Activated T-helper 2 cell treated with anti-CD3 and anti-CD28 coated beads, Interferon-gamma antibody, Interleukin-2, Interleukin-4, amounts not matched to agents 10 μg/mL and 5 μg/mL and 100 μg/mL, durations not matched to agents 14 hours and 24 hours and 36 hours (primary cell): ENCODE results near the gene ADIPOR2. TPM values are rescaled to one million over a fixed set of nuclear protein-coding genes. Genes with fewer than 3 reads are reported as not detected.
"Not testable (repeated sequence)": the region's sequence is repeated elsewhere in the genome, so short reads cannot be mapped to it uniquely, and the experiment has no call there.

Experiments
- DNase-seq: peaks from one replicate; pipeline ENCODE4 v3.0.0; 2021; ENCODE audit warnings: low spot score
- H3K27ac Mint-ChIP-seq: one replicate; pipeline ENCODE4 v1.8.0; 2021; ENCODE audit warnings: mixed read lengths
- H3K27me3 Mint-ChIP-seq: one replicate; pipeline ENCODE4 v1.8.0; 2021; ENCODE audit warnings: low read depth, mixed read lengths
- H3K36me3 Mint-ChIP-seq: one replicate; pipeline ENCODE4 v1.8.0; 2021; ENCODE audit warnings: low read depth, mixed read lengths
- H3K4me1 Mint-ChIP-seq: one replicate; pipeline ENCODE4 v1.8.0; 2021; ENCODE audit warnings: low read depth, mixed read lengths
- H3K4me3 Mint-ChIP-seq: one replicate; pipeline ENCODE4 v1.8.0; 2021; ENCODE audit warnings: low read depth, mild to moderate bottlenecking, moderate library complexity, mixed read lengths
- H3K9me3 Mint-ChIP-seq: one replicate; pipeline ENCODE4 v1.8.0; 2021; ENCODE audit warnings: mixed read lengths
- intact Hi-C: fragments of 100-400 bp; cut with micrococcal nuclease; formaldehyde crosslinking; loops from one replicate; pipeline ENCODE4 v1.15.1; 2023
- total RNA-seq: library from RNA; stranded (reverse); gene quantifications from 2 replicates; pipeline ENCODE4 v1.2.3, GENCODE V29; 2022

The ADIPOR2 gene
- total RNA-seq, 1 donor from 2014 or later, result 81.0 TPM

GRCh38 chr12:1697271-1697670 lies 6.4 kb downstream of the ADIPOR2 start:
- intact Hi-C loops, result loop anchor here (10.0 kb wide), 2 partner anchors 92 to 942 kb away; partner anchors contain the start of gene WNK1
- H3K27me3 Mint-ChIP-seq, result no peaks in the 10 kb centered on the region
- H3K36me3 Mint-ChIP-seq, result peaks cover 40% of the 10 kb centered on the region
- no peaks in the 10 kb centered on the region for H3K9me3 Mint-ChIP-seq
- no peak overlapping the region for H3K27ac Mint-ChIP-seq
- no peak overlapping the region for H3K4me3 Mint-ChIP-seq
- DNase-seq, result no peak
- H3K4me1 Mint-ChIP-seq, result peaks cover 46% of the 10 kb centered on the region

- Mint-ChIP-seq H3K9me3 (no peaks in the 10 kb centered on the region), H3K27me3 (no peaks in the 10 kb centered on the region), H3K36me3 (peaks cover 30% of the 10 kb centered on the region), H3K4me1 (peaks cover 45% of the 10 kb centered on the region), H3K4me3 (no peak overlapping the region), H3K27ac (no peak overlapping the region)
- intact Hi-C loops, result loop anchor here (10.0 kb wide), 2 partner anchors 94 to 944 kb away; partner anchors contain the start of gene WNK1
- DNase-seq, result no peak
Measured at GRCh38 chr12:1698720-1699119, 7.8 kb downstream of the ADIPOR2 start.

GRCh38 chr12:1702713-1703112 lies 11.8 kb downstream of the ADIPOR2 start:
- no peak for DNase-seq
- intact Hi-C loops, result no loop called here
- H3K4me3 Mint-ChIP-seq, result no peak overlapping the region
- H3K36me3 Mint-ChIP-seq, result peaks cover 30% of the 10 kb centered on the region
- H3K27ac Mint-ChIP-seq, result no peak overlapping the region
- H3K4me1 Mint-ChIP-seq, result peaks cover 48% of the 10 kb centered on the region
- no peaks in the 10 kb centered on the region for H3K27me3 Mint-ChIP-seq
- no peaks in the 10 kb centered on the region for H3K9me3 Mint-ChIP-seq

GRCh38 chr12:1703771-1704722 lies 13.2 kb downstream of the ADIPOR2 start:
- Mint-ChIP-seq H3K9me3 (peaks cover 3% of the 10 kb centered on the region), H3K4me1 (peaks cover 37% of the 10 kb centered on the region), H3K27ac (no peak overlapping the region), H3K27me3 (no peaks in the 10 kb centered on the region), H3K4me3 (no peak overlapping the region), H3K36me3 (peaks cover 33% of the 10 kb centered on the region)
- intact Hi-C loops, result no loop called here
- no peak for DNase-seq

- Mint-ChIP-seq H3K9me3 (peaks cover 9% of the 10 kb centered on the region), H3K4me1 (peaks cover 34% of the 10 kb centered on the region), H3K27ac (no peak overlapping the region), H3K36me3 (peaks cover 46% of the 10 kb centered on the region), H3K27me3 (no peaks in the 10 kb centered on the region), H3K4me3 (no peak overlapping the region)
- DNase-seq, result no peak
- intact Hi-C loops, result no loop called here
Measured at GRCh38 chr12:1705774-1706631, 15.1 kb downstream of the ADIPOR2 start.

GRCh38 chr12:1706632-1706980 lies 15.7 kb downstream of the ADIPOR2 start:
- intact Hi-C loops, result no loop called here
- Mint-ChIP-seq H3K36me3 (peaks cover 52% of the 10 kb centered on the region), H3K27me3 (no peaks in the 10 kb centered on the region), H3K9me3 (peaks cover 9% of the 10 kb centered on the region), H3K27ac (peak overlapping the region; percentile 21), H3K4me3 (no peak overlapping the region), H3K4me1 (peaks cover 36% of the 10 kb centered on the region)
- no peak for DNase-seq

GRCh38 chr12:1707051-1707450 lies 16.2 kb downstream of the ADIPOR2 start:
- no peaks in the 10 kb centered on the region for H3K27me3 Mint-ChIP-seq
- H3K9me3 Mint-ChIP-seq, result peaks cover 9% of the 10 kb centered on the region
- peaks cover 36% of the 10 kb centered on the region for H3K4me1 Mint-ChIP-seq
- no peak overlapping the region for H3K4me3 Mint-ChIP-seq
- intact Hi-C loops, result no loop called here
- DNase-seq, result no peak
- peaks cover 56% of the 10 kb centered on the region for H3K36me3 Mint-ChIP-seq
- H3K27ac Mint-ChIP-seq, result no peak overlapping the region

GRCh38 chr12:1709968-1710367 lies 19.1 kb downstream of the ADIPOR2 start:
- H3K27me3 Mint-ChIP-seq, DNase-seq, H3K4me3 Mint-ChIP-seq, intact Hi-C loops, H3K27ac Mint-ChIP-seq: not testable (repeated sequence)
- H3K9me3 Mint-ChIP-seq, result peaks cover 26% of the 10 kb centered on the region
- peaks cover 22% of the 10 kb centered on the region for H3K4me1 Mint-ChIP-seq
- peaks cover 77% of the 10 kb centered on the region for H3K36me3 Mint-ChIP-seq

GRCh38 chr12:1710870-1711269 lies 20.0 kb downstream of the ADIPOR2 start:
- H3K27ac Mint-ChIP-seq, H3K27me3 Mint-ChIP-seq, H3K4me3 Mint-ChIP-seq, DNase-seq, intact Hi-C loops: not testable (repeated sequence)
- H3K4me1 Mint-ChIP-seq, result peaks cover 19% of the 10 kb centered on the region
- H3K9me3 Mint-ChIP-seq, result peaks cover 32% of the 10 kb centered on the region
- H3K36me3 Mint-ChIP-seq, result peaks cover 83% of the 10 kb centered on the region

- H3K4me3 Mint-ChIP-seq, DNase-seq, H3K27me3 Mint-ChIP-seq, intact Hi-C loops: not testable (repeated sequence)
- Mint-ChIP-seq H3K9me3 (peaks cover 36% of the 10 kb centered on the region), H3K27ac (peak overlapping the region; percentile 5), H3K36me3 (peaks cover 82% of the 10 kb centered on the region), H3K4me1 (peaks cover 17% of the 10 kb centered on the region)
Measured at GRCh38 chr12:1711536-1712211, 20.8 kb downstream of the ADIPOR2 start.

- H3K36me3 Mint-ChIP-seq, result peaks cover 76% of the 10 kb centered on the region
- H3K27ac Mint-ChIP-seq, H3K27me3 Mint-ChIP-seq, DNase-seq, H3K4me3 Mint-ChIP-seq, intact Hi-C loops: not testable (repeated sequence)
- H3K4me1 Mint-ChIP-seq, result peaks cover 12% of the 10 kb centered on the region
- H3K9me3 Mint-ChIP-seq, result peaks cover 36% of the 10 kb centered on the region
Measured at GRCh38 chr12:1712305-1712704, 21.4 kb downstream of the ADIPOR2 start.

GRCh38 chr12:1712852-1713251 lies 22.0 kb downstream of the ADIPOR2 start:
- H3K36me3 Mint-ChIP-seq, result peaks cover 72% of the 10 kb centered on the region
- H3K9me3 Mint-ChIP-seq, result peaks cover 36% of the 10 kb centered on the region
- H3K4me3 Mint-ChIP-seq, H3K27me3 Mint-ChIP-seq, H3K27ac Mint-ChIP-seq, intact Hi-C loops, DNase-seq: not testable (repeated sequence)
- peaks cover 12% of the 10 kb centered on the region for H3K4me1 Mint-ChIP-seq
